Activated naive CD8-positive, alpha-beta T cell (primary cell): ENCODE results near the gene IBA57.

ENCODE experiments used
- H3K27ac Mint-ChIP-seq: one replicate; pipeline ENCODE4 v1.8.0; 2021; ENCODE audit warnings: mixed read lengths
- H3K27me3 Mint-ChIP-seq: one replicate; pipeline ENCODE4 v1.8.0; 2021; ENCODE audit warnings: mixed read lengths
- H3K36me3 Mint-ChIP-seq: one replicate; pipeline ENCODE4 v1.8.0; 2021; ENCODE audit warnings: mixed read lengths
- H3K4me1 Mint-ChIP-seq: one replicate; pipeline ENCODE4 v1.8.0; 2021; ENCODE audit warnings: low read depth, mixed read lengths
- H3K4me3 Mint-ChIP-seq: one replicate; pipeline ENCODE4 v1.8.0; 2021; ENCODE audit warnings: mild to moderate bottlenecking, mixed read lengths
- H3K9me3 Mint-ChIP-seq: one replicate; pipeline ENCODE4 v1.8.0; 2021; ENCODE audit warnings: low read depth, mixed read lengths

The IBA57 gene

DNA sequence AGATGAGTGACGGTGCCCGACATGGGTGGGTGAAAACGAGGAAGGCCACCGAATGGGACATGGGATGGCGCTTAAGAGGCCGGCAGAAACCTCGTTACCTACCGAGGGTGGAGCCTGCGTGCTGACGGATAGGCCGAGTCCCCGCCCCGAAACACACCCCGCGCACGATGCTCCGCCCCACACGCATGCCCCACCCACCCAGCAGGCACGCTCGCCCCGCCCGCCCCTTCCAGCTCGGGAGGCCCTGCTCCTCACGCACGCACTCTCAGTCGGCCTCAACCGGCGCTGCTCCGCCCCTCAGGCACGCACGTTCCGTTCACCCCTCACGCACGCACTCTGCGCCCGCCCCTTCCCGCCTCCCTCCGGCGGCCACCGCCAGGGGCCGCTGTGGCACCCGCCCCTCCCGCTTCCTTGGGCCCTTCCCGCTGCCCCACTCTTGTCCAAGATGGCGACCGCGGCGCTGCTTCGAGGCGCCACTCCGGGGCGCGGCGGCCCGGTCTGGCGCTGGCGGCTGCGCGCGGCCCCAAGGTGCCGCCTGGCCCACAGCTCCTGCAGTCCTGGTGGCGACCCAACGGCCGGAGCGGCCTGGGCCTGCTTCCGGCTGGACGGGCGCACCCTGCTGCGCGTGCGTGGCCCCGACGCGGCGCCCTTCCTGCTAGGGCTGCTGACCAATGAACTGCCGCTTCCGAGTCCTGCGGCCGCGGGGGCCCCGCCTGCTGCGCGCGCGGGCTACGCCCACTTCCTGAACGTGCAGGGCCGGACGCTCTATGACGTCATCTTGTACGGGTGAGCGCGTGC, at the start of gene IBA57:
Gene IBA57 (plus strand): TSS at position 433 of the 798 bp plus-strand sequence. CDS start 13 bp downstream, at position 446.
- H3K36me3 Mint-ChIP-seq = no peaks in the 10 kb centered on the region
- H3K9me3 Mint-ChIP-seq = no peaks in the 10 kb centered on the region
- H3K27me3 Mint-ChIP-seq = no peaks in the 10 kb centered on the region
- peak within 1 kb of the TSS; percentile 87 for H3K4me3 Mint-ChIP-seq
- H3K27ac Mint-ChIP-seq = peak within 1 kb of the TSS; percentile 94
- H3K4me1 Mint-ChIP-seq = peaks cover 48% of the 10 kb centered on the region

DNA sequence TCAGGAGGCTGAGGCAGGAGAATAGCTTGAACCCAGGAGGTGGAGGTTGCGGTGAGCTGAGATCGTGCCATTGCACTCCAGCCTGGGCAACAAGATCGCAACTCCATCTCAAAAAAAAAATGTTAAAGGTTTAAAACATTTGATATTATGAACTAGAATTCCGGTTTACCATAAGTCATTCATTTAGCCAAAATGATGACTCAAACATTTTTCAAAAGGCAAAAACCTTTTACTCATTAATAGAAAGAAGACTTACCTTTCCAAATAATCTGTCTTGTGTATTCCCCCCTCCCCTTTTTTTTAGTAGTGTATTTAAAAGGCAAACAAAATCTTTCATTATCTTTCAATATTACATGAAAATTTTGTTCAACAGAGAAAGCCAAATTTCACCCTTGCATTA, 48.3 kb upstream of the IBA57 start:
- Mint-ChIP-seq H3K27ac (no peak overlapping the region), H3K36me3 (peaks cover 3% of the 10 kb centered on the region), H3K27me3 (no peaks in the 10 kb centered on the region), H3K4me3 (no peak overlapping the region), H3K9me3 (no peaks in the 10 kb centered on the region), H3K4me1 (peaks cover 5% of the 10 kb centered on the region)

DNA sequence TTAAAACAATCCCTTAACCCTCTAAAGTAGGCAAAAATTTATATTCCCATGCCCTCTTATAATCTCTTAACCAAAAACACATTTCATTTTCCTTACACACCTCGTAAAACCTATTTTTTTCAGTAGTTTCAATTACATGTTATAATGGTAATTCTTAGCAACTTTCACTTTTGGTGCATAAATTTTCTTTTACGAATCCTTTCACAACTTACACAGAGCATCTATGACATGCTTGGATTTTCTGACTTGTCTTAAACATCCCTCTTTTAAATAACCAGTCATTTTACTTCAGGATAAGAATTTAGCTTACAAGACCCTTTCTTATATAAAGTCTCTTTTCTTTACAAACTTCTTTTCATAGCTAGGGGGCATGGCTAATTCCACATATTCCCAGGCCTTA, 47.6 kb upstream of the IBA57 start:
- Mint-ChIP-seq H3K36me3 (peaks cover 3% of the 10 kb centered on the region), H3K4me1 (peaks cover 5% of the 10 kb centered on the region), H3K27ac (no peak overlapping the region), H3K27me3 (no peaks in the 10 kb centered on the region), H3K9me3 (no peaks in the 10 kb centered on the region), H3K4me3 (no peak overlapping the region)

DNA sequence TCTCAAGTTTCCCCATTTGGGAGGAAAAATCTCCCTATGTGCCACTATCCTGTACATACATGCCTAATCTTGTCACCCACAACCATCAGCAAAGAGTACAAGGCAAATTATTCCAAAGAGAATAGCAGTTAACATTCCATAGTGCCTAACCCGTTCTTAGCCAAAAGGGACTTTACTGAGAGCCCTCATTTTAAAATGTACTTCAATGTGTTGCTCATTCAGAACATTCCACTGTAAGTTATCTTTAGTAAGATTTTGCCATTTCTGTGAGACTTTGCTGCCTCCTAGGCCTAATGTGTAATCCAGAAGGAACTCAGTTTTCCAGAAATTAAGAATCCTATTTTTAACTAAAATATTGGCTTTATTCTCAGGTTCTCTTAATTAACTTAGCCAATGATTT, 45.3 kb upstream of the IBA57 start:
- H3K36me3 Mint-ChIP-seq = peaks cover 3% of the 10 kb centered on the region
- H3K27me3 Mint-ChIP-seq = no peaks in the 10 kb centered on the region
- H3K9me3 Mint-ChIP-seq = no peaks in the 10 kb centered on the region
- H3K27ac Mint-ChIP-seq = no peak overlapping the region
- no peak overlapping the region for H3K4me3 Mint-ChIP-seq
- H3K4me1 Mint-ChIP-seq = peaks cover 5% of the 10 kb centered on the region

DNA sequence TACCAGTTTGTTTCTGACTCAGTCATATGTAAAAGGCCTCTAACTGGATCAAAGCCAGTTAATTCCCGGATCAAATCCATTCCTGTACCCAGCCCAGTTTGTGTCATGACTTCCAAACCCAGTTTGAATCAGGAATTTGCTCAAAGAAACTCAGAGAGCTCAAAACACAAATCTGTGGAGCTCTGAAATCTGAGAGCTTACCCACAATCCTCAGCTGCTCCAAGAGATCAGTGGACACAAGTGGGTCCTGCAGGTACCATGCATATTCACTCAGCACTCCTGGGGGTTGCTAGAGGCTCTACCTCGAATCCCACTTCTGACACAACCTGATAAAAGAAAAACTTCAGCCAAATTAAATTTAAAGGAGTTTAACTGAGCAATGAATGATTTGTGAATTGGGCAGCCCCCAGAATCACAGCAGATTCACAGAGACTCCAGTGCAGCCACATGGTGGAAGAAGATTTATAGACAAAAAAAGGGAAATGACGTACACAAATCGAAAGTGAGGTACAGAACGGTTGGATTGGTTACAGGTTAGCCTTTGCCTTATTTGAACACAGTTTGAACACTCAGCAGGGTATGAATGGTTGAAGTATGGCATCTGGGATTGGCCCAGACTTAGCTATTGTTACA, 44.6 kb upstream of the IBA57 start:
- H3K9me3 Mint-ChIP-seq = no peaks in the 10 kb centered on the region
- peaks cover 5% of the 10 kb centered on the region for H3K4me1 Mint-ChIP-seq

DNA sequence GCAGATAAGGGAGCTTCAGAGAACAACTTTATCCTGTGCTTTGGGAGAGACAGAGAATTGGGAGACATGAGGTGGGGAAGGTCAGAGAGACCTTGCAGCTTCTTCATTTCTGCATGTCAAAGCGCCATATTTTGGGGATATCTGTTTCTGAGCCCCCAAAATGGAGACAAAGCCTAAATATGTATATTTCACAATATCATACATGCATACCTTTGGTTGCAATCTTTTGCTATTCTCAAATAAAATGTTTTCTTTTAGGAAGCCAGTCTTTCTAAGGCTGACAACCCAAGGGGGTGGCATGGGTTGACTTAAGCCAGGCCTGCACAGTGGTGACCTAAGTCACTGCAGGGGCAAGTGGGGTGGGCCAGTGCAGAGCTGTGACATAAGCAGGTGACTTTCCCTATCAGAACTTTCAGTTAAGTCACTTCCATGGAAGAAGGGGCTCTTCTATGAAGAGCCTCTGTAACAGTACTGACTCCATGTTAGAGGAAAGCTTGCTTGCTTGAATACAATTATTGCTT, 42.6 kb upstream of the IBA57 start:
- H3K27ac Mint-ChIP-seq = no peak overlapping the region

More for the DNA sequence above, 44.6 kb upstream of the IBA57 start:
- H3K27me3 Mint-ChIP-seq = no peaks in the 10 kb centered on the region
- peaks cover 3% of the 10 kb centered on the region for H3K36me3 Mint-ChIP-seq
- H3K27ac Mint-ChIP-seq = peak overlapping the region; percentile 19
- peak overlapping the region; percentile 37 for H3K4me3 Mint-ChIP-seq

DNA sequence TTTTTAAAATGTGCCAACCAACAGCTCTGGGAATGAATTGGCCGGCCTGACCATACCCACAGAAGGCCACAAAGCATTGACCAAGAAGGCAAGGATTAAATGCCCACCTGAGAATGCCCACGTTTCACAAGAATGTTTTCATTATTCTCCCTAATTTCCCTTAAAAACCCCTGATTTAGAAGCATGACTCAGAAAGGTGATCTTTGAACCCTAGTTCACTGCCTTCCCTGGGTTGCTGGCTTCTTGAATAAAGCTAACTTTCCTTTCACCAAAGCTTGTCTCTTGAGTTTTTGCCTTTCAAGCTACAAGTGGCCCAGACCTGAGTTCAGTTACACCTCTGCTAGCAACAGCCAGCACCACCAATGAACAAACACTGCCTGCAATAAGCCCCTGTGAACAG, 42.1 kb upstream of the IBA57 start:
- Mint-ChIP-seq H3K27ac (no peak overlapping the region), H3K4me1 (peaks cover 5% of the 10 kb centered on the region), H3K9me3 (no peaks in the 10 kb centered on the region), H3K4me3 (no peak overlapping the region), H3K36me3 (no peaks in the 10 kb centered on the region), H3K27me3 (peaks cover 3% of the 10 kb centered on the region)

More for the DNA sequence above, 42.6 kb upstream of the IBA57 start:
- Mint-ChIP-seq H3K9me3 (no peaks in the 10 kb centered on the region), H3K4me3 (no peak overlapping the region), H3K4me1 (peaks cover 5% of the 10 kb centered on the region), H3K27me3 (no peaks in the 10 kb centered on the region), H3K36me3 (peaks cover 2% of the 10 kb centered on the region)

DNA sequence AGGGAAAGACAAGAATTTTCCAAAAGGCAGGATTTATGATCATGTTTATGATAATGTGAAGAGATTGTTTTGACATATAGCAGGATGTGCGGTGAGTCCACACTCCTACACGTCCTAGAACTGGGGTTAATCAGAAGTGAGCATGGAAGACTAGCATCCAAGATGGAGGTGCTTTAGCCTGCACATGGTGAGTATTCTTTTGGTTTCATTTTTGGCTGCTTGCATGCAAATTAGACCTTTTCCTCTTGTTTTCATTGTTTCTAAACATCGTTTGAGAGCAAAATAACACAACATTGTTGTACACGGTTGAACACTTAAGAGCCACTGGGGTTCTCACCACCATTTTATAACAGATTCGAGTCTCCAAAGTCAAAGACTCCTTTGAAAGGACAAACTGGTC, 40.4 kb upstream of the IBA57 start:
- no peaks in the 10 kb centered on the region for H3K36me3 Mint-ChIP-seq
- peaks cover 4% of the 10 kb centered on the region for H3K4me1 Mint-ChIP-seq
- H3K4me3 Mint-ChIP-seq = no peak overlapping the region
- H3K27ac Mint-ChIP-seq = no peak overlapping the region
- peaks cover 3% of the 10 kb centered on the region for H3K27me3 Mint-ChIP-seq
- no peaks in the 10 kb centered on the region for H3K9me3 Mint-ChIP-seq

DNA sequence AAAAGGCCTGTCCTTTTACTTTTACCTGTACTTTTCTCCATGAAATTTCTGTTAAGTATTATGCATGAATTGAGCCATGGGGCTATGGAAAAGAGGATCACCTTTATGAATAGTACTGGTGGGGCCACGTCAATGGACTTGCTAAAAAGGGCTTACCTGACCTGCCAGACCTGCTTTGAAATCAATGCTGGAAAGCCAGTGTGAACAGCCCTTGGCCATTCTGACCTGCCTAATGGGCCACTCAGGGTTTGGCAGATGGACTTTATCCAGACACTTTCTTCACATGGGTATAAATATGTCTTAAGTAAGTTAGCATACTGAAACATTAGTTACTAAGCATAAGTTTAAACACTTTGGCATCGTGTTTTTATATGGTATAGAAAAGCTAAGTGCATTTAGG, 33.8 kb upstream of the IBA57 start:
- H3K9me3 Mint-ChIP-seq = no peaks in the 10 kb centered on the region
- peaks cover 8% of the 10 kb centered on the region for H3K4me1 Mint-ChIP-seq
- no peak overlapping the region for H3K27ac Mint-ChIP-seq
- no peaks in the 10 kb centered on the region for H3K36me3 Mint-ChIP-seq
- H3K27me3 Mint-ChIP-seq = peaks cover 4% of the 10 kb centered on the region
- no peak overlapping the region for H3K4me3 Mint-ChIP-seq

DNA sequence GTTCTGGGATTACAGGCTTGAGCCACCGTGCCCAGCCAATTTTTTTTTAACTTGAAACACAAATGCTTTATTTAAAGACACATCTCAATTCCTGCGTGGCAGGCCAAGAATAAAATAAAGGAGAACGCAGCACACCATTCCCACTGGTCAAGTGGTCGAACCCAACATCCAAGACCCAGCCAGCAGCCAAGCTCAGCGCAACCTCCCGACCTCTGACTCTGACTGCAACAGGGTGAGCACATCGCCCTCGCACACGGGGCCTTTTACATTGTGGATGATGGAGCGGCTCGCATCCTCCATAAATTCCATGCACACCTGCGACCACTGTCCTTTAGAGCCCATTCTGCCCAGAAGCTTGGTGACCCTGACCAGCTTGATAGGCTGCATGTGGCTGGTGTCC, 31.0 kb upstream of the IBA57 start:
- Mint-ChIP-seq H3K9me3 (no peaks in the 10 kb centered on the region), H3K4me3 (no peak overlapping the region), H3K4me1 (peaks cover 8% of the 10 kb centered on the region), H3K27me3 (peaks cover 2% of the 10 kb centered on the region), H3K27ac (no peak overlapping the region), H3K36me3 (no peaks in the 10 kb centered on the region)

DNA sequence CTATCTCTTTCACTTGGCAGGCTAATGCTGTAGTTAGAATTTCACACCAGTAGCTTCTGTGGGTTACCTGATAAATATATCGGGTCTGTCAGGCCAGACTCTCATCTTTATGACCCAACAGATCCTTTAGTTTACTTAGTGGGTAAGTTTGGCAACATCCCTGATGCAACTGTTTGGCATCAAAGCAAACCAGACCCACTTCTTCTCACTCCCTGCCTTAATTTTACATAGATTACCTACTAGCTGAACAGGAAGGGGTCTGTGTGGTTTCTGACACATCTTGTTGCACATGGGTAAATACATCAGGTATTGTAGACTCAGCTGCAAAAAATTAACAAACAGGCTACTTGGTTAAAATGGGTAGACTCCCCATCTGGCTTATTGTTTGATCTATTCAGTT, 28.7 kb upstream of the IBA57 start:
- no peaks in the 10 kb centered on the region for H3K9me3 Mint-ChIP-seq
- H3K27me3 Mint-ChIP-seq = no peaks in the 10 kb centered on the region
- no peak overlapping the region for H3K27ac Mint-ChIP-seq
- H3K4me1 Mint-ChIP-seq = peaks cover under 1% of the 10 kb centered on the region
- no peaks in the 10 kb centered on the region for H3K36me3 Mint-ChIP-seq
- no peak overlapping the region for H3K4me3 Mint-ChIP-seq

DNA sequence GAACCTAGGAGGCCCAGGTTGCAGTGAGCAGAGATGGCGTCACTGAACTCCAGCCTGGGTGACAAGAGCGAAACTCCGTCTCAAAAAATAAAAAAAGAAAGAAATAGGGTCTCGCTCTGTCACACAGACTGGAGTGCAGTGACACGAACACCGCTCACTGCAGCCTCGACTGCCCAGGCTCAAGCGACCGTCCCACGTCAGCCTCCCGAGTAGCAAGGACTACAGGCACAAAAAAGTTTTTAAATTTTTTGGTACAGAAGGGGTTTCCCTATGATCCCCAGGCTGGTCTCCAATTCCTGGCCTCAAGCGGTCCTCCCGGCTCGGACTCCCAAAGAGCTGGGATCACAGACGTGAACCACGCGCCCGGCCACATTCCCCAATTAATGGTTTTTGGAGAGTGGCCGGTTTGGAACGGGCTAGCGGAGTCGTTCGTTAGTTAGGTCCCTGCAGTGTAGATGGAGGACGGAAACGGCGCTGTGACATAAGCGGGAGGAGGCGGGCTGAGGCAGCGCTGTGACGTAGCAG, 26.1 kb upstream of the IBA57 start:
- Mint-ChIP-seq H3K27me3 (no peaks in the 10 kb centered on the region), H3K9me3 (no peaks in the 10 kb centered on the region), H3K36me3 (no peaks in the 10 kb centered on the region), H3K4me1 (peaks cover 24% of the 10 kb centered on the region), H3K4me3 (peak overlapping the region; percentile 98), H3K27ac (peak overlapping the region; percentile 93)

DNA sequence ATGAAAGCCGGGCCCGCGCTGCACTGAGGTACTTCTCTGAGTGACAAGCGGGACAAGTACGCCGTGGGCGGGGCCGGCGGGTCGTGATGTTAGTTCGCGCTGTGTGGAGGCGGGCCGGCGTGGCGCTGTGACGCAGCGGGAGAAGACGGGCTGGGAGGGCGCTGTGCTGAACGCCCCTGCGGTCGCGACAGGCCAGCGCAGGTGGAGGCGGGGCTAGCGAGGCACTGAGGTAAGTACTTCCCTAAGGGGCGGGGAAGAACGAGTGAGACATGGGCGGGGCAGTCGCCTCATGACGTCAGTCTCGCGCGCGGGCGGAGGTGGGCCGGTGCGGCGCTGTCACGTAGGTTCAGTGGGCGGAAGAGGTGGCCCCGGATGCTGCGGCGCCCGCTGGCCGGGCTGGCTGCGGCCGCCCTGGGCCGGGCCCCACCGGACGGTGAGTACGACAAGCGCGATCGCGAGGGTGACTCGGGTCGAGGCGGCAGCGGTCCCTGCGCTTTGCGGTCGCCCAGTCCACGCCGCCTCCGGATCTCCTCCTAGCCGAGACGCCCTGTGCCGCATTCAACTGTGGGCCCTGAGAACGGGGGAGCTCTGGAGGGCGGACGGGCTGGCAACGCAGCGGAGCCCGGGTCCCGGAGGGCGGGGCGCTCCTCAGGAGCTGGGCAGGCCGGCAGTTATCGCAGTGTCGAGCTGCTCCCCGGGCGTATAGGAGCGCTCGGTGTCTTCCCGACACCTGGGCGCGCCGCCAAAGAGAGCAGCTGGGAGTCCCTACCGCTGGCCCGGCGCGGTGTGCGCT, 25.5 kb upstream of the IBA57 start, which contains the start of gene GUK1:
Gene GUK1 (plus strand): TSS at position 349 of the 793 bp plus-strand sequence. CDS start 24 bp downstream, at position 373.
- Mint-ChIP-seq H3K4me3 (peak within 1 kb of the TSS; percentile 98), H3K9me3 (no peaks in the 10 kb centered on the region), H3K27me3 (no peaks in the 10 kb centered on the region), H3K27ac (peak within 1 kb of the TSS; percentile 95), H3K36me3 (no peaks in the 10 kb centered on the region), H3K4me1 (peaks cover 27% of the 10 kb centered on the region)

DNA sequence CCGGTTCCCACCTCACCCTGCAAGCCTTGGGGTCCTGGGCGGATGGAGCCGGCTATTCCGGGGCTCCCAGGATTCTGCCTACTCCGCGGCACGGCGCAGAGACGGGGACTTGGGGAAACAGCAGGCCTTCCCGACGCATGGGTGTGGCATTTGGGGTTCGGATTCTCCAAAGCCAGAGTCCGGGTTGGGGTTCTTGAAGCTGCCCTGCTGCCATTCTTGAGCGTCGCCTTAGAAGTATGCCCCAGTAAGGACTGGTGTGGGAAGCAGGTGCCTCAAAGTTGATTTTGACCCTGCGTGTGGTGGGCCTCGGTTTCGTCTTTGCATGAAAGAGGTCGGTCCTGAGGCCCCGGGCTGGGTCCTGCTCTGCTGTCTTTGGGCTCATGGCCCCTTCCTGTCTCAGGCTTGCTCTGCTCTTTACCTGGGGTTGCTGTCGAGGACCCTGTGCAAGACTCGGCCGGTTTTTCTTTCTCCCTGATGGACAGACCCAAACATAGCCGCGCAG, 24.8 kb upstream of the IBA57 start:
- peak overlapping the region; percentile 98 for H3K4me3 Mint-ChIP-seq
- H3K27ac Mint-ChIP-seq = peak overlapping the region; percentile 95
- H3K27me3 Mint-ChIP-seq = no peaks in the 10 kb centered on the region
- H3K9me3 Mint-ChIP-seq = no peaks in the 10 kb centered on the region
- no peaks in the 10 kb centered on the region for H3K36me3 Mint-ChIP-seq
- peaks cover 27% of the 10 kb centered on the region for H3K4me1 Mint-ChIP-seq
